Gastroesophageal sphincter (tissue), 4 donors: ENCODE measurements around the gene AP3B2. TPM values are rescaled to one million over a fixed set of nuclear protein-coding genes. Genes with fewer than 3 reads are reported as not detected.
A peak's percentile ranks its signal among the peaks of the same experiment; 100 is the strongest.

Experiments
- ATAC-seq: fragments of 150-250 bp; one replicate; pipeline ENCODE4 v1.9.1; 2016; ENCODE audit warnings: mild to moderate bottlenecking, moderate library complexity
- H3K27ac ChIP-seq, 4 donors: fragments of 200-600 bp; sonication (generic) in 3 of 4; 1 replicate in 3 of 4; 2 replicates in 1 of 4; pipeline ENCODE4 v1.5.1; 2016 to 2019
- H3K27me3 ChIP-seq: fragments of 200-600 bp; sonication (generic); one replicate; pipeline ENCODE4 v1.5.1; 2019
- H3K36me3 ChIP-seq, 2 donors: fragments of 200-600 bp; sonication (generic); one replicate each; pipeline ENCODE4 v1.5.1; 2019; ENCODE audit warnings: control low read depth in 1 of 2
- H3K4me1 ChIP-seq, 3 donors: fragments of 200-600 bp; sonication (generic); 1 replicate in 2 of 3; 2 replicates in 1 of 3; pipeline ENCODE4 v1.5.1; 2016 to 2019; ENCODE audit warnings: control low read depth in 2 of 3
- H3K4me3 ChIP-seq, 2 donors: fragments of 200-600 bp; sonication (generic); one replicate each; pipeline ENCODE4 v1.5.1; 2019; ENCODE audit warnings: mild to moderate bottlenecking in 1 of 2, moderate library complexity in 1 of 2
- H3K9me3 ChIP-seq, 3 donors: fragments of 200-600 bp; sonication (generic); one replicate each; pipeline ENCODE4 v1.5.1; 2017 to 2019; ENCODE audit warnings: control low read depth in 2 of 3
- CTCF ChIP-seq, 4 experiments: fragments of 200-600 bp in 2 of 4; fragments of 450-650 bp in 2 of 4; sonication (generic) in 1 of 4; IDR thresholded peaks; one replicate each; pipeline ENCODE4 v1.5.1; 2017 to 2019; ENCODE audit warnings: antibody characterized with exemption in 4 of 4, mild to moderate bottlenecking in 2 of 4, moderate library complexity in 2 of 4
- EP300 ChIP-seq: sonication (generic); formaldehyde crosslinking; IDR thresholded peaks from one replicate; pipeline ENCODE4 v1.6.1; 2017; ENCODE audit warnings: antibody characterized with exemption, mild to moderate bottlenecking
- POLR2A ChIP-seq, 2 donors: fragments of 450-650 bp; IDR thresholded peaks; one replicate each; pipeline ENCODE4 v1.6.1; 2017; ENCODE audit warnings: antibody characterized with exemption in 2 of 2, mild to moderate bottlenecking in 2 of 2, moderate library complexity in 1 of 2
- POLR2AphosphoS5 ChIP-seq: sonication (generic); formaldehyde crosslinking; IDR thresholded peaks from one replicate; pipeline ENCODE4 v1.6.1; 2017; ENCODE audit warnings: antibody characterized with exemption
- WGBS, 2 donors: methylation state at CpG; one replicate each; pipeline ENCODE4 v1.1.5; 2018; ENCODE audit warnings: low coverage in 1 of 2; 5-methylcytosine and 5-hydroxymethylcytosine counted together
- total RNA-seq, 4 donors: library from RNA; depleted of rRNA; stranded (reverse); fragments of >200 nt; gene quantifications; one replicate each; pipeline ENCODE4 v1.1.0, GENCODE V29; 2016

The AP3B2 gene
- total RNA-seq, 4 donors from 2014 or later = 1.6 to 2.6 (median 2.0) TPM

- Histone ChIP-seq H3K9me3 (no peaks in the 10 kb centered on the region), H3K4me1 (no peaks in the 10 kb centered on the region), H3K27me3 (no peaks in the 10 kb centered on the region), H3K27ac (no peak overlapping the region), H3K36me3 (peaks cover 0 to 14% of the 10 kb centered on the region in 2 donors), H3K4me3 (no peak overlapping the region)
- 17 to 83% methylated on average over 1 of the region's 3 CpGs for WGBS, 2 donors
- no peak for TF ChIP-seq EP300
- TF ChIP-seq CTCF (IDR thresholded peaks at IDR 0.05) = no peak
- no peak for TF ChIP-seq POLR2AphosphoS5
- no peak for TF ChIP-seq POLR2A (IDR thresholded peaks at IDR 0.05)
- no peak for ATAC-seq
Measured at GRCh38 chr15:82624438-82624837, 85.2 kb downstream of the AP3B2 start.

GRCh38 chr15:82624008-82624407, 85.7 kb downstream of the AP3B2 start:
- WGBS, 2 donors = 50 to 63% methylated on average over 2 of the region's 2 CpGs

GRCh38 chr15:82621970-82622369, 87.7 kb downstream of the AP3B2 start:
- no peak overlapping the region for H3K27ac ChIP-seq

More at GRCh38 chr15:82624008-82624407, 85.7 kb downstream of the AP3B2 start:
- ATAC-seq = no peak
- H3K9me3 ChIP-seq = no peaks in the 10 kb centered on the region
- TF ChIP-seq CTCF (IDR thresholded peaks at IDR 0.05) = no peak
- H3K36me3 ChIP-seq = peaks cover 0 to 14% of the 10 kb centered on the region in 2 donors
- no peak overlapping the region for H3K4me3 ChIP-seq
- no peaks in the 10 kb centered on the region for H3K4me1 ChIP-seq
- no peak overlapping the region for H3K27ac ChIP-seq
- H3K27me3 ChIP-seq = no peaks in the 10 kb centered on the region

GRCh38 chr15:82613747-82614146, 95.9 kb downstream of the AP3B2 start:
- peaks cover 0 to 8% (median 0%) of the 10 kb centered on the region in 3 donors for H3K4me1 ChIP-seq
- TF ChIP-seq EP300 (no peak), POLR2A (IDR thresholded peaks at IDR 0.05) (no peak), POLR2AphosphoS5 (no peak), CTCF (IDR thresholded peaks at IDR 0.05) (no peak)
- peak overlapping the region in 1 of 4 donors; percentile 24 for H3K27ac ChIP-seq
- H3K9me3 ChIP-seq = no peaks in the 10 kb centered on the region
- ATAC-seq = peak; percentile 41
- H3K27me3 ChIP-seq = no peaks in the 10 kb centered on the region
- no peaks in the 10 kb centered on the region for H3K36me3 ChIP-seq
- H3K4me3 ChIP-seq = no peak overlapping the region
- 63% methylated on average over 3 of the region's 12 CpGs; no CpG with 5 or more reads in 1 of the 2 donors for WGBS, 2 donors

More at GRCh38 chr15:82621970-82622369, 87.7 kb downstream of the AP3B2 start:
- H3K4me1 ChIP-seq = no peaks in the 10 kb centered on the region
- 29 to 38% methylated on average over 1 of the region's 1 CpG for WGBS, 2 donors
- H3K9me3 ChIP-seq = no peaks in the 10 kb centered on the region
- ATAC-seq = no peak
- H3K4me3 ChIP-seq = no peak overlapping the region
- no peaks in the 10 kb centered on the region for H3K27me3 ChIP-seq
- peaks cover 0 to 14% of the 10 kb centered on the region in 2 donors for H3K36me3 ChIP-seq
- TF ChIP-seq POLR2A (IDR thresholded peaks at IDR 0.05) = no peak
- no peak for TF ChIP-seq CTCF (IDR thresholded peaks at IDR 0.05)
- TF ChIP-seq POLR2AphosphoS5 = no peak
- no peak for TF ChIP-seq EP300

GRCh38 chr15:82611348-82611747, 98.3 kb downstream of the AP3B2 start:
- Histone ChIP-seq H3K4me3 (no peak overlapping the region), H3K27ac (no peak overlapping the region), H3K36me3 (no peaks in the 10 kb centered on the region), H3K27me3 (no peaks in the 10 kb centered on the region), H3K9me3 (no peaks in the 10 kb centered on the region), H3K4me1 (peaks cover 0 to 8% (median 0%) of the 10 kb centered on the region in 3 donors)
- 68 to 91% methylated on average over 3 to 4 of the region's 4 CpGs for WGBS, 2 donors
- TF ChIP-seq POLR2AphosphoS5 (no peak), CTCF (IDR thresholded peaks at IDR 0.05) (no peak), EP300 (no peak), POLR2A (IDR thresholded peaks at IDR 0.05) (no peak)
- no peak for ATAC-seq
